Loucy (cell line): ENCODE results near the gene BCL2L13.

Experiments
- CTCF ChIP-seq: fragments of 200-600 bp; sonication (generic); conservative IDR thresholded peaks from 2 replicates; pipeline ENCODE4 v1.5.1; 2014; ENCODE audit warnings: mild to moderate bottlenecking, antibody characterized with exemption, low read length
- EZH2phosphoT487 ChIP-seq: fragments of 200-600 bp; IDR thresholded peaks from 2 replicates; pipeline ENCODE4 v1.6.1; 2018; ENCODE audit warnings: antibody characterized with exemption, mild to moderate bottlenecking, moderate library complexity, borderline replicate concordance

GRCh38 chr22:17655289-17655688 lies 16.7 kb downstream of the BCL2L13 start:
- no peak for TF ChIP-seq CTCF
- TF ChIP-seq EZH2phosphoT487: no peak
